HFFc6 (cell line): Measurements from ENCODE around the gene ATP5PO. TPM values are rescaled to one million over a fixed set of nuclear protein-coding genes. Genes with fewer than 3 reads are reported as not detected.

Experiments used
- DNase-seq: peaks from one replicate; pipeline ENCODE4 v3.0.0-alpha.2; 2018
- H3K27ac Mint-ChIP-seq: 2 replicates; pipeline ENCODE4 v1.8.0; 2020; ENCODE audit warnings: mild to moderate bottlenecking, mixed read lengths
- H3K27me3 Mint-ChIP-seq: 2 replicates; pipeline ENCODE4 v1.8.0; 2021; ENCODE audit warnings: mild to moderate bottlenecking, moderate library complexity, mixed read lengths; ENCODE audit not compliant: insufficient read depth
- H3K36me3 Mint-ChIP-seq: 2 replicates; pipeline ENCODE4 v1.8.0; 2021; ENCODE audit warnings: low read depth, mixed read lengths
- H3K4me1 Mint-ChIP-seq: 2 replicates; pipeline ENCODE4 v1.8.0; 2020; ENCODE audit warnings: low read depth, mixed read lengths
- H3K4me3 Mint-ChIP-seq: 2 replicates; pipeline ENCODE4 v1.8.0; 2020; ENCODE audit warnings: mild to moderate bottlenecking, moderate library complexity, mixed read lengths
- H3K9me3 Mint-ChIP-seq: 2 replicates; pipeline ENCODE4 v1.8.0; 2020; ENCODE audit warnings: mild to moderate bottlenecking, mixed read lengths
- total RNA-seq, 6 experiments: library from RNA; stranded (reverse); fragmentation: NEBNext Ultra II Directional; extraction: Animal tissue kit (Norgen Biotek cat#: 25700); gene quantifications; 2 replicates in 1 of 6; 3 replicates in 5 of 6; pipeline ENCODE4 v1.2.3, GENCODE V29; 2021
- TF ChIP-seq, protein P1 (sequence below): fragments of 200-600 bp; sonication (generic); IDR thresholded peaks from 2 replicates; pipeline ENCODE4 v1.5.0; 2021; ENCODE audit warnings: antibody characterized with exemption, mild to moderate bottlenecking

Gene ATP5PO
- total RNA-seq, 6 experiments from 2014 or later = 175 to 206 (median 192) TPM

DNA sequence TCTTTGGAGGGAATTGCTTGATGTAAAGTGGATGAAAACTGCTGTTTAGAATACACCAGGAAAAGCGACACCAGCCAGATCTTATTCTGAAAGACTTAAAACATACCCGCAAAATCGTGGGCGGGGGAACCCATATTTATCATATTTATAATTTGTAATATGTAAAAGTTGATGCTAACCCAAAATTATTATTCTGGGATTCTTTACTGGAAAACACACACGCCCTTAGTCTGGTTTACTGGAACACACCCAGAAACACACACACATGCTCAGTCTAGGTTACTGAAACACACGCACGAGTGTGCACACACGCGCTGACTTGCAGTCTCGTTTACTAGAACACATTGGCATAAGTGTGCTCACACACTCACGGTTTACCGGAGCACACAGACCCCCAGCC, 32.5 kb downstream of the ATP5PO start:
- TF ChIP-seq, protein P1, sequence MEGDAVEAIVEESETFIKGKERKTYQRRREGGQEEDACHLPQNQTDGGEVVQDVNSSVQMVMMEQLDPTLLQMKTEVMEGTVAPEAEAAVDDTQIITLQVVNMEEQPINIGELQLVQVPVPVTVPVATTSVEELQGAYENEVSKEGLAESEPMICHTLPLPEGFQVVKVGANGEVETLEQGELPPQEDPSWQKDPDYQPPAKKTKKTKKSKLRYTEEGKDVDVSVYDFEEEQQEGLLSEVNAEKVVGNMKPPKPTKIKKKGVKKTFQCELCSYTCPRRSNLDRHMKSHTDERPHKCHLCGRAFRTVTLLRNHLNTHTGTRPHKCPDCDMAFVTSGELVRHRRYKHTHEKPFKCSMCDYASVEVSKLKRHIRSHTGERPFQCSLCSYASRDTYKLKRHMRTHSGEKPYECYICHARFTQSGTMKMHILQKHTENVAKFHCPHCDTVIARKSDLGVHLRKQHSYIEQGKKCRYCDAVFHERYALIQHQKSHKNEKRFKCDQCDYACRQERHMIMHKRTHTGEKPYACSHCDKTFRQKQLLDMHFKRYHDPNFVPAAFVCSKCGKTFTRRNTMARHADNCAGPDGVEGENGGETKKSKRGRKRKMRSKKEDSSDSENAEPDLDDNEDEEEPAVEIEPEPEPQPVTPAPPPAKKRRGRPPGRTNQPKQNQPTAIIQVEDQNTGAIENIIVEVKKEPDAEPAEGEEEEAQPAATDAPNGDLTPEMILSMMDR = no peak

DNA sequence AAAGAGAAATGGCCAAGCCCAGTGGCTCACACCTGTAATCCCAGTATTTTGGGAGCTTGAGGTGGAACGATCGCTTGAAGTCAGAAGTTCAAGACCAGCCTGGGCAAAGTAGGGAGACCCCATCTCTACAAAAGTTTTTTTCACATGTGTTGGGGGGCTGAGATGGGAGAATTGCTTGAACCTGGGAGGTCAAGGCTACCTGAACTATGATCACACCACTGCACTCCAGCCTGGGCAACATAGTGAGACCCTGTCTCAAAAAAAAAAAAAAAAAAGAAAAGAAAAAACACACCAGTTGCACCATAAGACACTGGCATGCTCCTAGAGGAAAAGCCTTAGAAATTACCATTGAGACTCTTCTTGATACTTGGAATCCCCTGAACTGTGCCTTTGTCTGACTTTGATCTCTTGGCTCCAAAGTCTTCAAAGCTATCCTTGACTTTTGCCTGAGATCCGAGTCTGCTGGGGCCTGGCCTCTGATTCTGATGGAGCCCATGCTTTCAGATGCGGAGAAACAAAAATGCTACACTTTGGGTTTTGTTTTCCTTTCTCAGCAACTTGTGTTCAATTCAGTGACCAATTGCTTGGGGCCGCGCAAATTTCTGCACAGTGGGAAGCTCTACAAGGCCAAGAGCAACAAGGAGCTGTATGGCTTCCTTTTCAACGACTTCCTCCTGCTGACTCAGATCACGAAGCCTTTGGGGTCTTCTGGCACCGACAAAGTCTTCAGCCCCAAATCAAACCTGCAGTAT, 33.7 kb downstream of the ATP5PO start:
- H3K4me3 Mint-ChIP-seq = no peak overlapping the region
- peaks cover 26% of the 10 kb centered on the region for H3K4me1 Mint-ChIP-seq
- peaks cover 21% of the 10 kb centered on the region for H3K27me3 Mint-ChIP-seq
- no peaks in the 10 kb centered on the region for H3K9me3 Mint-ChIP-seq
- H3K27ac Mint-ChIP-seq = no peak overlapping the region
- H3K36me3 Mint-ChIP-seq = no peaks in the 10 kb centered on the region
- TF ChIP-seq, protein P1 = no peak
- no peak for DNase-seq

More for the DNA sequence above, 32.5 kb downstream of the ATP5PO start:
- Mint-ChIP-seq H3K4me3 (no peak overlapping the region), H3K9me3 (no peaks in the 10 kb centered on the region), H3K4me1 (peaks cover 18% of the 10 kb centered on the region), H3K27ac (no peak overlapping the region), H3K27me3 (peaks cover 21% of the 10 kb centered on the region), H3K36me3 (no peaks in the 10 kb centered on the region)
- no peak for DNase-seq

DNA sequence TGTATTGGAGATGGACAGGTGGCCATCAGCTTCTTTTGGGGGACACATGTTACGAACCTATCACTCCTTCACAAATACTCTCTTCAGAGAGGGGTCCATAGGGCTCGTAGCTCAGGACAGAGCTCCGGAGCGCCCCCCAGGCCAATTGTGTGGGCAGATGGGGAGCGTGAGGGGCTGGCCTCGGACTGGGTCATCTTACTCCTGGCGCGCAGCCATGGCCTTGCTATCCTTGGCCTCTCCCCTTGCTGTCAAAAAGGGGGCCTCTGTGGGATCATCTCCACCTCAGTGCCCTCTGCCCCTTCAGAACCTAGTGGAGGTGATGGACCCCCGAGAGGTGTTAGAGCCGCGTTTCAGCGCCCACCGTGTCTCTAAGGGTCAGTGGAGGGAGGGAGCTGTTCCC, 35.0 kb downstream of the ATP5PO start:
- Mint-ChIP-seq H3K36me3 (no peaks in the 10 kb centered on the region), H3K27me3 (peaks cover 21% of the 10 kb centered on the region), H3K9me3 (no peaks in the 10 kb centered on the region), H3K4me1 (peaks cover 26% of the 10 kb centered on the region), H3K27ac (no peak overlapping the region), H3K4me3 (no peak overlapping the region)
- TF ChIP-seq, protein P1 = no peak
- DNase-seq = no peak

DNA sequence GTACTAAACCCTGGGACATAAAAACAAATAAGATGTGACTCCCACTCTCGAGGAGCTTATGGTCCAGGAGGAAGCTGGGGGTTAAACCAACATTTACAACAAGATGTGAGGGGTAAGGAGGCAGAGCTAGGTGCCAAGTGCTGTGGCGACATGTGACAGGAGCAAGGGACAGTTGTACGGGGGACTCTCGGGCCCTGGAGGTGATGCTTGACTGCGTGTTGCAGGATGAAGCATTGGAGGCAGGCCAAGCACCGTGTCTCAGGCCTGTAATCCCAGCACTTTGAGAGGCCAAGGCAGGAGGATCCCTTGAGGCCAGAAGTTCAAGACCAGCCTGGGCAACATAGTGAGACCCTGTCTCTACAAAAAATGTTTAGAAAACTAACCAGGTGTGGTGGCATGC, 36.8 kb downstream of the ATP5PO start:
- Mint-ChIP-seq H3K9me3 (no peaks in the 10 kb centered on the region), H3K4me3 (no peak overlapping the region), H3K27me3 (peaks cover 15% of the 10 kb centered on the region), H3K4me1 (peaks cover 13% of the 10 kb centered on the region), H3K36me3 (no peaks in the 10 kb centered on the region), H3K27ac (no peak overlapping the region)
- no peak for DNase-seq
- TF ChIP-seq, protein P1 = no peak

DNA sequence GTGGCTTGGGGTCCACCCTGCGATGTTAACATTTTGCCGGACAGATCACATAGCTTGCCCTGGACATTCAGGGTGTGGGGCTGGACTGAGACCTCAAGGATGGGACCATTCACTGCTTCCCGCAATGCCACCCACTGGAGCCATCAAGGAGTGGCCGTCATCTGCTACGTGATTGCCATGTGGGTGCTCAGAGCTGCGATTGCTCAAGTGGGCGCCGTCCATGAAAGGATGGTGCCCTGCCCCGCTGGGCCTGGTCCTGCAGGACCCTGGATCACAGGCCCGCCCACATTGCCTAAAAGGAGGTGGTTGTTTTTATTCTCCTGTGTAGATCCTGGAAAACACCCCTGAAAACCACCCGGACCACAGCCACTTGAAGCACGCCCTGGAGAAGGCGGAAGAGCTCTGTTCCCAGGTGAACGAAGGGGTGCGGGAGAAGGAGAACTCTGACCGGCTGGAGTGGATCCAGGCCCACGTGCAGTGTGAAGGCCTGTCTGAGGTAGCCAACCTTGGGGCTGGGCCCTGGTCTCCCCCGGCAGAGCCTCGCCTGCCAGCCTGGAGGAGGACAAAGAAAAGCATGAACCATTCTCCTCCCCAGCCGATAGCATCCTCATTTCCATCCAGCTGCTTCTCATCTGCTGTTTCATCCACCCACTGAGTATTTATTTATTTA, 40.4 kb downstream of the ATP5PO start:
- no peak for DNase-seq
- TF ChIP-seq, protein P1 = no peak
- no peak overlapping the region for H3K27ac Mint-ChIP-seq
- no peaks in the 10 kb centered on the region for H3K9me3 Mint-ChIP-seq
- H3K4me1 Mint-ChIP-seq = peaks cover 29% of the 10 kb centered on the region
- no peaks in the 10 kb centered on the region for H3K36me3 Mint-ChIP-seq
- H3K4me3 Mint-ChIP-seq = no peak overlapping the region
- peaks cover 1% of the 10 kb centered on the region for H3K27me3 Mint-ChIP-seq
